Liver (tissue), 3 donors: Measurements from ENCODE around the gene HRH1.

Experiments
- CTCF ChIP-seq: fragments of 150-350 bp; IDR thresholded peaks from 2 replicates; pipeline ENCODE4 v1.5.1; 2017; ENCODE audit warnings: improper control_type of control experiment, low read depth, low read length; ENCODE audit not compliant: missing input control
- EGR1 ChIP-seq, 2 donors: IDR thresholded peaks; 2 replicates each; pipeline ENCODE4 v1.6.1; 2016 to 2018; ENCODE audit warnings: antibody characterized with exemption in 2 of 2, low read depth in 2 of 2
- GABPA ChIP-seq, 2 donors: IDR thresholded peaks in 1 of 2; conservative IDR thresholded peaks in 1 of 2; 2 replicates each; pipeline ENCODE4 v1.6.1; 2016; ENCODE audit warnings: antibody characterized with exemption in 2 of 2, mild to moderate bottlenecking in 1 of 2, moderate library complexity in 1 of 2
- JUND ChIP-seq, 2 donors: IDR thresholded peaks; 2 replicates each; pipeline ENCODE4 v1.6.1; 2016; ENCODE audit warnings: antibody characterized with exemption in 2 of 2
- MAX ChIP-seq: IDR thresholded peaks from 2 replicates; pipeline ENCODE4 v1.6.1; 2016; ENCODE audit warnings: antibody characterized with exemption
- RAD21 ChIP-seq, 2 donors: IDR thresholded peaks; 2 replicates each; pipeline ENCODE4 v1.6.1; 2016; ENCODE audit warnings: antibody characterized with exemption in 2 of 2, mild to moderate bottlenecking in 2 of 2
- RXRA ChIP-seq, 2 donors: IDR thresholded peaks; 2 replicates each; pipeline ENCODE4 v1.6.1; 2017 to 2018; ENCODE audit warnings: antibody characterized with exemption in 2 of 2, mild to moderate bottlenecking in 1 of 2
- SP1 ChIP-seq: IDR thresholded peaks from 2 replicates; pipeline ENCODE4 v1.6.1; 2018; ENCODE audit warnings: antibody characterized with exemption, mild to moderate bottlenecking
- ZBTB33 ChIP-seq: IDR thresholded peaks from 2 replicates; pipeline ENCODE4 v1.6.1; 2016; ENCODE audit warnings: antibody characterized with exemption
- donor health status: healthy.
- donor health status: healthy.

- TF ChIP-seq RXRA (IDR thresholded peaks at IDR 0.05) (no peak), JUND (IDR thresholded peaks at IDR 0.05) (no peak), RAD21 (IDR thresholded peaks at IDR 0.05) (no peak), CTCF (no peak), ZBTB33 (no peak), MAX (no peak), GABPA (IDR thresholded peaks at IDR 0.05 in 1 of 2, conservative IDR thresholded peaks at IDR 0.05 in 1 of 2) (no peak), EGR1 (IDR thresholded peaks at IDR 0.05; ENCODE audit: low read depth in 2 of 2) (no peak), SP1 (no peak)
Measured at GRCh38 chr3:11185144-11185543, 30.9 kb downstream of the HRH1 start.
